Measurements from ENCODE around the gene NUFIP2. TPM values are rescaled to one million over a fixed set of nuclear protein-coding genes. Genes with fewer than 3 reads are reported as not detected.

NUFIP2 gene
- total and polyA plus RNA-seq, 2 donors (not counting 1 experiment from before 2014, with no cell fraction given): 9.6 to 83.5 TPM

DNA sequence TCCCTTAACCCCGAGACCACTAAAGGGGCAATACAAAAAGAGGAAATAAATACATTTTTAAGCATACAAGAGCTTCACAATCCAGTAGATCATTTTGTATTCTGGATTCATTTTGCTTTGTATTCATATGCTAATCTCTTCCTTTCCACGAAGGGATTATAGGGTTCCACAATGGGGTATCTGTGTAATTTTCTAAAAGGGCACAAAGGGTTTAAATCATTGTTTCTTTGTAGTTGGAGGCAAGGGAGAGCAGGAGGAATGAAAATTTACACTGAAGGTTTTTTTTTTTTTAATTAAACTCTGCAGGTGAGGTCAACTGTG, 592 bp upstream of the NUFIP2 start:
- no CpG with 5 or more reads among the region's 2 CpGs for WGBS (ENCODE audit: insufficient coverage)
- no peak for TF ChIP-seq EZH2 (IDR thresholded peaks at IDR 0.05; ENCODE audit: borderline replicate concordance, insufficient read depth, low read depth, low read length, poor library complexity, severe bottlenecking)
- TF ChIP-seq, protein P1, sequence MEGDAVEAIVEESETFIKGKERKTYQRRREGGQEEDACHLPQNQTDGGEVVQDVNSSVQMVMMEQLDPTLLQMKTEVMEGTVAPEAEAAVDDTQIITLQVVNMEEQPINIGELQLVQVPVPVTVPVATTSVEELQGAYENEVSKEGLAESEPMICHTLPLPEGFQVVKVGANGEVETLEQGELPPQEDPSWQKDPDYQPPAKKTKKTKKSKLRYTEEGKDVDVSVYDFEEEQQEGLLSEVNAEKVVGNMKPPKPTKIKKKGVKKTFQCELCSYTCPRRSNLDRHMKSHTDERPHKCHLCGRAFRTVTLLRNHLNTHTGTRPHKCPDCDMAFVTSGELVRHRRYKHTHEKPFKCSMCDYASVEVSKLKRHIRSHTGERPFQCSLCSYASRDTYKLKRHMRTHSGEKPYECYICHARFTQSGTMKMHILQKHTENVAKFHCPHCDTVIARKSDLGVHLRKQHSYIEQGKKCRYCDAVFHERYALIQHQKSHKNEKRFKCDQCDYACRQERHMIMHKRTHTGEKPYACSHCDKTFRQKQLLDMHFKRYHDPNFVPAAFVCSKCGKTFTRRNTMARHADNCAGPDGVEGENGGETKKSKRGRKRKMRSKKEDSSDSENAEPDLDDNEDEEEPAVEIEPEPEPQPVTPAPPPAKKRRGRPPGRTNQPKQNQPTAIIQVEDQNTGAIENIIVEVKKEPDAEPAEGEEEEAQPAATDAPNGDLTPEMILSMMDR (IDR thresholded peaks at IDR 0.05): no peak
- CTCF ChIA-PET: interaction anchor here (1.0 to 1.4 kb wide), 8 partner anchors 9 to 323 kb away, joined by 3 to 10 read pairs (median 4); partner anchors contain the start of gene MYO18A
- H3K36me3 ChIP-seq (replicated peaks in 1 of 2; ENCODE audit: control extremely low read depth in 1 of 2, control insufficient read depth in 1 of 2, extremely low read depth in 1 of 2, insufficient read depth in 2 of 2, low read length in 1 of 2): peaks cover 2 to 7% of the 10 kb centered on the region in 2 experiments
- H3K27ac ChIP-seq (ENCODE audit: low read length in 2 of 2): peak overlapping the region; percentile 82 to 94
- intact Hi-C loops (cut with micrococcal nuclease): loop anchor here (1.0 to 10.0 kb wide), 8 partner anchors 96 to 1083 kb away; partner anchors contain the start of genes ABHD15, BLTP2, CPD and RAB34
- H3K27me3 Mint-ChIP-seq: no peaks in the 10 kb centered on the region
- POLR2A ChIA-PET: interaction anchor here (0.6 to 1.6 kb wide), 6 partner anchors 8 to 649 kb away, joined by 3 to 8 read pairs (median 4); partner anchors contain the start of genes BLTP2, PHF12 and TAOK1
- peak overlapping the region; percentile 97 for H3K4me3 Mint-ChIP-seq
- no peaks in the 10 kb centered on the region for H3K9me3 ChIP-seq (ENCODE audit: control extremely low read depth in 1 of 3, control insufficient read depth in 2 of 3, insufficient read depth in 1 of 3, low read length in 2 of 3)
- H3K9ac ChIP-seq (ENCODE audit: low read length): peak overlapping the region; percentile 86
- H3K79me2 ChIP-seq (ENCODE audit: control insufficient read depth, insufficient read depth, low read length): peaks cover 37% of the 10 kb centered on the region
- H4K20me1 ChIP-seq (ENCODE audit: control insufficient read depth, insufficient read depth, low read length, poor library complexity, severe bottlenecking): peaks cover 37% of the 10 kb centered on the region
- no peaks in the 10 kb centered on the region for H3K9me3 Mint-ChIP-seq (ENCODE audit: insufficient read depth)
- H2AFZ ChIP-seq (ENCODE audit: insufficient read depth, low read depth, low read length, poor library complexity, severe bottlenecking): peak overlapping the region; percentile 83
- H3K4me1 ChIP-seq (ENCODE audit: control insufficient read depth in 2 of 2, insufficient read depth in 2 of 2, low read length in 2 of 2): peaks cover 29 to 30% of the 10 kb centered on the region in 2 donors
- ATAC-seq (ENCODE audit: low read depth) (no peak), DNase-seq (no peak)
- H3K27ac Mint-ChIP-seq: peak overlapping the region; percentile 97
- H3K4me1 Mint-ChIP-seq: peaks cover 25% of the 10 kb centered on the region
- H3K4me3 ChIP-seq (ENCODE audit: control extremely low read depth in 1 of 5, extremely low read depth in 1 of 5, insufficient read depth in 1 of 5, low read depth in 2 of 5, low read length in 4 of 5): peak overlapping the region; percentile 89 to 95 (median 91)
- peak overlapping the region; percentile 88 for H3K4me2 ChIP-seq (replicated peaks; ENCODE audit: low read depth, low read length, poor library complexity, severe bottlenecking)
- H3K27me3 ChIP-seq (replicated peaks in 1 of 4; ENCODE audit: control extremely low read depth in 1 of 4, control insufficient read depth in 3 of 4, insufficient read depth in 4 of 4, low read length in 3 of 4): no peaks in the 10 kb centered on the region
